Smooth muscle cell (in vitro differentiated cells): Measurements from ENCODE around the gene LENEP. TPM values are rescaled to one million over a fixed set of nuclear protein-coding genes. Genes with fewer than 3 reads are reported as not detected.

Experiments used
- DNase-seq: peaks from one replicate; lab custom pipeline; 2025; ENCODE audit not compliant: unreplicated experiment; lab: John Stamatoyannopoulos, UW
- H2AFZ ChIP-seq: fragments of 200-600 bp; sonication (generic); 2 replicates; pipeline ENCODE4 v1.6.0; 2016; ENCODE audit warnings: antibody characterized with exemption, low read depth, mild to moderate bottlenecking
- H3F3A ChIP-seq: fragments of 200-600 bp; sonication (generic); 2 replicates; pipeline ENCODE4 v1.6.0; 2017; ENCODE audit warnings: antibody characterized with exemption, low read depth
- H3K27ac ChIP-seq: fragments of 200-600 bp; sonication (generic); 2 replicates; pipeline ENCODE4 v1.5.1; 2016; ENCODE audit warnings: low read depth, mild to moderate bottlenecking
- H3K27me3 ChIP-seq: fragments of 200-600 bp; sonication (generic); 2 replicates; pipeline ENCODE4 v1.6.1; 2016; ENCODE audit warnings: low read depth, mild to moderate bottlenecking
- H3K36me3 ChIP-seq: fragments of 200-600 bp; sonication (generic); 2 replicates; pipeline ENCODE4 v1.5.1; 2016; ENCODE audit warnings: low read depth
- H3K4me1 ChIP-seq: fragments of 200-600 bp; sonication (generic); 2 replicates; pipeline ENCODE4 v1.5.1; 2016; ENCODE audit warnings: low read depth
- H3K4me2 ChIP-seq: fragments of 200-600 bp; sonication (generic); 2 replicates; pipeline ENCODE4 v1.6.0; 2016; ENCODE audit warnings: mild to moderate bottlenecking
- H3K4me3 ChIP-seq: fragments of 200-600 bp; sonication (generic); 2 replicates; pipeline ENCODE4 v1.5.1; 2016; ENCODE audit warnings: mild to moderate bottlenecking
- H3K79me2 ChIP-seq: fragments of 200-600 bp; sonication (generic); 2 replicates; pipeline ENCODE4 v1.6.0; 2016; ENCODE audit warnings: low read depth, mild to moderate bottlenecking
- H3K9ac ChIP-seq: fragments of 200-600 bp; sonication (generic); 2 replicates; pipeline ENCODE4 v1.6.0; 2016; ENCODE audit warnings: low read depth
- H3K9me3 ChIP-seq: fragments of 200-600 bp; sonication (generic); replicated peaks from 2 replicates; pipeline ENCODE4 v1.5.1; 2016; ENCODE audit warnings: low read depth
- H4K20me1 ChIP-seq: fragments of 200-600 bp; sonication (generic); 2 replicates; pipeline ENCODE4 v1.6.0; 2016; ENCODE audit warnings: low read depth
- WGBS: methylation state at CpG from one replicate; pipeline ENCODE4 v1.1.7; 2016; ENCODE audit warnings: low lambda C conversion rate; 5-methylcytosine and 5-hydroxymethylcytosine counted together
- polyA plus RNA-seq: library from polyadenylated mRNA; unstranded; fragments of >200 nt; fragmentation: Nextera tagmentation; extraction: Ambion mirVana; gene quantifications from 2 replicates; pipeline ENCODE4 v1.2.1, GENCODE V29; 2016
- total RNA-seq: library from RNA; depleted of rRNA; stranded (reverse); fragments of >200 nt; gene quantifications from 2 replicates; pipeline ENCODE4 v1.2.3, GENCODE V29; 2014
- TF ChIP-seq, protein P1 (sequence below): fragments of 200-600 bp; sonication (generic); IDR thresholded peaks from 2 replicates; pipeline ENCODE4 v1.5.1; 2017; ENCODE audit warnings: borderline replicate concordance, mild to moderate bottlenecking, antibody characterized with exemption; ENCODE audit not compliant: insufficient read depth, poor library complexity, severe bottlenecking

Gene LENEP
- total and polyA plus RNA-seq, 2 experiments from 2014 or later: not detected

DNA sequence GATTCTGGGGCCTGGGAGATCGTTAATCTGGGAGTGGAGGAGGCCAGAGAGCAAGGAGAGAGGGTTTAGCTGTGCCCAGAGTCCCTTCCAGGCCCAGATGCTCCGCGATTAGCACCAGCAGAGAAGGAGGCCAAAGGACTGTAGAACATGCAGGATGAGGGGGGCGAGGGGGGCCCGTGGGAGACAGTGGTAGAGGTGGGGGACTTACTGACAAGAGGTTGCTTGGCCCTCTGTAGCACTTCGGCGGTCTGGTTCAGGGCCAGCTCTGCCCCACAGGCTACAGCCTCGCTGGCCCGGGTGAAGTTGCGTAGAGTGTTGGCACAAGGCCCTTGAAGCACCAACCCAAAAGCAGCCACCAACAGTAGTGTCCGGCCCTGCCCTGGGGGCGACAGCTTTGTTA, 39.5 kb downstream of the LENEP start:
- no peaks in the 10 kb centered on the region for H3K27me3 ChIP-seq
- no peaks in the 10 kb centered on the region for H4K20me1 ChIP-seq
- H3K9ac ChIP-seq: no peak overlapping the region
- H3K79me2 ChIP-seq: no peaks in the 10 kb centered on the region
- H3K4me1 ChIP-seq: no peaks in the 10 kb centered on the region
- no peak overlapping the region for H3K4me3 ChIP-seq
- H2AFZ ChIP-seq: no peak overlapping the region
- H3F3A ChIP-seq: no peaks in the 10 kb centered on the region
- no peaks in the 10 kb centered on the region for H3K36me3 ChIP-seq
- H3K27ac ChIP-seq: no peak overlapping the region
- TF ChIP-seq, protein P1, sequence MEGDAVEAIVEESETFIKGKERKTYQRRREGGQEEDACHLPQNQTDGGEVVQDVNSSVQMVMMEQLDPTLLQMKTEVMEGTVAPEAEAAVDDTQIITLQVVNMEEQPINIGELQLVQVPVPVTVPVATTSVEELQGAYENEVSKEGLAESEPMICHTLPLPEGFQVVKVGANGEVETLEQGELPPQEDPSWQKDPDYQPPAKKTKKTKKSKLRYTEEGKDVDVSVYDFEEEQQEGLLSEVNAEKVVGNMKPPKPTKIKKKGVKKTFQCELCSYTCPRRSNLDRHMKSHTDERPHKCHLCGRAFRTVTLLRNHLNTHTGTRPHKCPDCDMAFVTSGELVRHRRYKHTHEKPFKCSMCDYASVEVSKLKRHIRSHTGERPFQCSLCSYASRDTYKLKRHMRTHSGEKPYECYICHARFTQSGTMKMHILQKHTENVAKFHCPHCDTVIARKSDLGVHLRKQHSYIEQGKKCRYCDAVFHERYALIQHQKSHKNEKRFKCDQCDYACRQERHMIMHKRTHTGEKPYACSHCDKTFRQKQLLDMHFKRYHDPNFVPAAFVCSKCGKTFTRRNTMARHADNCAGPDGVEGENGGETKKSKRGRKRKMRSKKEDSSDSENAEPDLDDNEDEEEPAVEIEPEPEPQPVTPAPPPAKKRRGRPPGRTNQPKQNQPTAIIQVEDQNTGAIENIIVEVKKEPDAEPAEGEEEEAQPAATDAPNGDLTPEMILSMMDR: no peak
- no peak overlapping the region for H3K4me2 ChIP-seq
- no peaks in the 10 kb centered on the region for H3K9me3 ChIP-seq
- no peak for DNase-seq
- 95% methylated on average over 12 of the region's 12 CpGs for WGBS

DNA sequence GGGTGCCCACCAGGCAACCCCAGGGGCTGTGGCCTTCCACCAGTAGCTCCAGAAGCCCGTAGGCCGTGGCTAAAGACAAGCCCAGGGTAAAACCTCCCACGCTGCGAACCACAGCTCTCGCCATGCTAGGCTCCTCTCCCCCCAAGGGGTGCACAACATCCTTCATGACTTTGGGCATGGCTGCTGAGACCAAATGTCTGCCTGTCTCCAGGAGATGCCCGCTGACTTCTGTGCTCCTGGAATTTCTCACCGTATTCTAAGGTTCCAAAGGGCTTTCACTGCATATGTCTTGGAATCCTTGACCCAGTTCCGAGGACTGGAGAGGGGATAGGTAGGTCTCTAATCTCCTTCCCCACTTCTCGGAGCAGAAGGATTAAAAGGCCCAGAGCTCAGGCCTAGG, 40.1 kb downstream of the LENEP start, which contains the start of the genes DCST1 and DCST2:
TSS of gene DCST1 (plus strand) at position 301 of the 400 bp plus-strand sequence. CDS start 213 bp downstream, outside the sequence.
TSS of gene DCST2 (minus strand) at position 258 of the 400 bp plus-strand sequence. CDS start at position 178, 80 bp downstream.
- Histone ChIP-seq H3K27me3 (no peaks in the 10 kb centered on the region), H3K9ac (no peak within 1 kb of the TSS), H3K4me3 (no peak within 1 kb of the TSS), H3K4me1 (no peaks in the 10 kb centered on the region), H4K20me1 (no peaks in the 10 kb centered on the region), H2AFZ (no peak within 1 kb of the TSS), H3K27ac (no peak within 1 kb of the TSS), H3K79me2 (no peaks in the 10 kb centered on the region), H3F3A (no peaks in the 10 kb centered on the region), H3K9me3 (no peaks in the 10 kb centered on the region), H3K36me3 (no peaks in the 10 kb centered on the region), H3K4me2 (no peak within 1 kb of the TSS)
- TF ChIP-seq, protein P1: no peak
- no peak for DNase-seq
- 96% methylated on average over 9 of the region's 9 CpGs for WGBS

DNA sequence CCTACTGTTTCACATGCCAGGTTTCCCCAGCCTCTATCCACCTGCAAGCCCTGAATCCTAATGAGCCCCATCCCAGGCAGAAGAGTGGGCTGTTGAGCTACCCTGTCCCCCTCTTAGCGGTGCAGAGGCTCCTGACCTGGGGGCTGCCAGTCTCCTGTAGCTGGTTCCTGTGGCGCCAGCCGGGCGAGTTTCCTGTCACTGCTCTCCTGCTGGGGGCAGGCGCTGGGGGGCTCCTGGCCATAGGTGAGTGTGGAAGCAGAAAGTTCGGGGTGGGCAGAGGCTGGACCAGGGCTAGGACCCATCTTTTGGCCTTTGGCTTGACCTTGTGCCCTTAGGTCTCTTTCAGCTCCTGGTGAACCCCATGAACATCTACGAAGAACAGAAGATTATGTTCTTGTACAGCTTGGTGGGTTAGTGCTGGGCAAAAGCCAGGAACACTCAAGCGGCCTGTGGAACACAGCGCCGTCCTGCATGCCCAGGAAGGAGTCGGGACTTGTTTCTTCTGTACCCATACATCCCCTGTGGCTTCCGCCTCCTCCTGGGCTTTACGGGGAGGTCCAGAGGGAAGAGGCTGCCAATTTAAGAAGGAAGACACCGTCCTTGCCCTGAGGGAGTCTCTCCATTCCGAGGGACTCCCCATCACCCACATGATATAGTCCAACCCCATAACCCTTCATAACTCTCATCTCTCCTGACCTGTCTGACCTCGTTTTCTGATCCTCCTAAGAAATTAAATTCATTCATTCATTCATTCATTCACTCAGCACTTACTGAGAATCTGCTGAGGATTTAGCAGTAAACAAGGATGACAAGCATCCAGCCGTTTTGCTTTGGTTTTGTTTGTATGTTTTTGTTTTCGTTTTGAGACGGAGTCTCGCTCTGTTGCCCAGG, 41.2 kb downstream of the LENEP start:
- 92% methylated on average over 20 of the region's 20 CpGs for WGBS
- no peak overlapping the region for H2AFZ ChIP-seq
- no peak overlapping the region for H3K4me3 ChIP-seq
- no peaks in the 10 kb centered on the region for H3K36me3 ChIP-seq
- no peaks in the 10 kb centered on the region for H3K79me2 ChIP-seq
- TF ChIP-seq, protein P1: no peak
- H3K27ac ChIP-seq: no peak overlapping the region
- no peaks in the 10 kb centered on the region for H3K9me3 ChIP-seq
- no peak overlapping the region for H3K9ac ChIP-seq
- H4K20me1 ChIP-seq: no peaks in the 10 kb centered on the region
- H3K4me1 ChIP-seq: no peaks in the 10 kb centered on the region
- no peaks in the 10 kb centered on the region for H3F3A ChIP-seq
- H3K4me2 ChIP-seq: no peak overlapping the region
- no peak for DNase-seq
- no peaks in the 10 kb centered on the region for H3K27me3 ChIP-seq
